Neural cell (in vitro differentiated cells): ENCODE data around the gene SHANK1. TPM values are rescaled to one million over a fixed set of nuclear protein-coding genes. Genes with fewer than 3 reads are reported as not detected.

Experiments
- H2AFZ ChIP-seq: fragments of 200-600, 300-800 bp; sonication (generic), shearing (Covaris generic); 2 replicates; pipeline ENCODE4 v1.6.0; 2014; ENCODE audit warnings: low read depth, mild to moderate bottlenecking, antibody characterized with exemption, low read length, moderate library complexity
- H3F3A ChIP-seq: fragments of 200-600 bp; shearing (Covaris generic); 2 replicates; pipeline ENCODE4 v1.6.1; 2016; ENCODE audit warnings: mild to moderate bottlenecking, moderate library complexity, mixed read lengths, antibody characterized with exemption, low read length; ENCODE audit not compliant: insufficient read depth, poor library complexity, severe bottlenecking
- H3K27ac ChIP-seq: fragments of 200-600, 300-800 bp; sonication (generic), shearing (Covaris generic); 2 replicates; pipeline ENCODE4 v1.5.1; 2014; ENCODE audit warnings: mild to moderate bottlenecking, low read length, moderate library complexity
- H3K27me3 ChIP-seq: fragments of 300-800, 200-600 bp; sonication (generic), shearing (Covaris generic); 2 replicates; pipeline ENCODE4 v1.6.0; 2014; ENCODE audit warnings: mild to moderate bottlenecking, low read depth, low read length, moderate library complexity; ENCODE audit not compliant: insufficient read depth
- H3K36me3 ChIP-seq: fragments of 300-800, 200-600 bp; sonication (generic), shearing (Covaris generic); 2 replicates; pipeline ENCODE4 v1.5.1; 2014; ENCODE audit warnings: mild to moderate bottlenecking, antibody characterized with exemption, low read length, moderate library complexity; ENCODE audit not compliant: insufficient read depth
- H3K4me2 ChIP-seq: fragments of 300-800, 200-600 bp; sonication (generic), shearing (Covaris generic); 2 replicates; pipeline ENCODE4 v1.6.0; 2014; ENCODE audit warnings: mild to moderate bottlenecking, low read length
- H3K4me3 ChIP-seq: fragments of 300-800, 200-600 bp; sonication (generic), shearing (Covaris generic); 2 replicates; pipeline ENCODE4 v1.5.1; 2014; ENCODE audit warnings: mild to moderate bottlenecking, low read length, moderate library complexity
- H3K79me2 ChIP-seq: fragments of 200-600 bp; shearing (Covaris generic); replicated peaks from 2 replicates; pipeline ENCODE4 v1.6.0; 2014; ENCODE audit warnings: mild to moderate bottlenecking, low read length, moderate library complexity; ENCODE audit not compliant: insufficient read depth
- H3K9ac ChIP-seq: fragments of 300-800, 200-600 bp; sonication (generic), shearing (Covaris generic); 2 replicates; pipeline ENCODE4 v1.6.1; 2016; ENCODE audit warnings: mild to moderate bottlenecking, low read length, mixed read lengths
- H3K9me2 ChIP-seq: fragments of 200-600 bp; shearing (Covaris generic); 2 replicates; pipeline ENCODE4 v1.6.1; 2016; ENCODE audit warnings: mild to moderate bottlenecking, low read length, mixed read lengths; ENCODE audit not compliant: insufficient read depth
- H3K9me3 ChIP-seq: fragments of 200-600, 300-800 bp; sonication (generic), shearing (Covaris generic); 2 replicates; pipeline ENCODE4 v1.6.1; 2016; ENCODE audit warnings: mild to moderate bottlenecking, mixed run types, low read length, moderate library complexity, mixed read lengths
- H4K20me1 ChIP-seq: fragments of 200-600 bp; shearing (Covaris generic); 2 replicates; pipeline ENCODE4 v1.6.1; 2016; ENCODE audit warnings: mild to moderate bottlenecking, mixed run types; ENCODE audit not compliant: insufficient read depth
- EP300 ChIP-seq: fragments of 450-650 bp; conservative IDR thresholded peaks from 2 replicates; pipeline ENCODE4 v1.6.1; 2014; ENCODE audit warnings: antibody characterized with exemption, mild to moderate bottlenecking, moderate library complexity; ENCODE audit not compliant: poor library complexity, severe bottlenecking
- EZH2 ChIP-seq: fragments of 200-600, 300-800 bp; shearing (Covaris generic), sonication (generic); IDR thresholded peaks from 2 replicates; pipeline ENCODE4 v1.6.1; 2014; ENCODE audit warnings: antibody characterized with exemption, low read length, borderline replicate concordance, mild to moderate bottlenecking; ENCODE audit not compliant: insufficient read depth, poor library complexity, severe bottlenecking
- MXI1 ChIP-seq: fragments of 450-650 bp; conservative IDR thresholded peaks from 2 replicates; pipeline ENCODE4 v1.6.1; 2014; ENCODE audit warnings: antibody characterized with exemption, mild to moderate bottlenecking; ENCODE audit not compliant: poor library complexity, severe bottlenecking
- POLR2AphosphoS5 ChIP-seq: IDR thresholded peaks from 2 replicates; pipeline ENCODE4 v1.6.1; 2012
- RAD21 ChIP-seq: fragments of 450-650 bp; conservative IDR thresholded peaks from 2 replicates; pipeline ENCODE4 v1.6.1; 2014; ENCODE audit warnings: antibody characterized with exemption, mild to moderate bottlenecking, moderate library complexity
- SMC3 ChIP-seq: fragments of 450-650 bp; conservative IDR thresholded peaks from 2 replicates; pipeline ENCODE4 v1.6.1; 2014; ENCODE audit warnings: antibody characterized with exemption, mild to moderate bottlenecking, moderate library complexity; ENCODE audit not compliant: poor library complexity
- TAF1 ChIP-seq: IDR thresholded peaks from 2 replicates; pipeline ENCODE4 v1.6.1; 2012; ENCODE audit warnings: low read depth
- polyA plus RNA-seq: library from polyadenylated mRNA; depleted of rRNA; stranded (reverse); fragments of >200 nt; gene quantifications from 2 replicates; pipeline ENCODE4 v1.2.3, GENCODE V29; 2014
- TF ChIP-seq, protein P1 (sequence below): IDR thresholded peaks from 2 replicates; pipeline ENCODE4 v1.6.1; 2012; ENCODE audit warnings: borderline replicate concordance
- TF ChIP-seq, protein P2 (sequence below): fragments of 450-650 bp; IDR thresholded peaks from 2 replicates; pipeline ENCODE4 v1.5.1; 2014; ENCODE audit warnings: antibody characterized with exemption, mild to moderate bottlenecking, moderate library complexity; ENCODE audit not compliant: poor library complexity, severe bottlenecking

Gene SHANK1
- polyA plus RNA-seq, 1 donor from 2014 or later = 7.9 TPM

DNA sequence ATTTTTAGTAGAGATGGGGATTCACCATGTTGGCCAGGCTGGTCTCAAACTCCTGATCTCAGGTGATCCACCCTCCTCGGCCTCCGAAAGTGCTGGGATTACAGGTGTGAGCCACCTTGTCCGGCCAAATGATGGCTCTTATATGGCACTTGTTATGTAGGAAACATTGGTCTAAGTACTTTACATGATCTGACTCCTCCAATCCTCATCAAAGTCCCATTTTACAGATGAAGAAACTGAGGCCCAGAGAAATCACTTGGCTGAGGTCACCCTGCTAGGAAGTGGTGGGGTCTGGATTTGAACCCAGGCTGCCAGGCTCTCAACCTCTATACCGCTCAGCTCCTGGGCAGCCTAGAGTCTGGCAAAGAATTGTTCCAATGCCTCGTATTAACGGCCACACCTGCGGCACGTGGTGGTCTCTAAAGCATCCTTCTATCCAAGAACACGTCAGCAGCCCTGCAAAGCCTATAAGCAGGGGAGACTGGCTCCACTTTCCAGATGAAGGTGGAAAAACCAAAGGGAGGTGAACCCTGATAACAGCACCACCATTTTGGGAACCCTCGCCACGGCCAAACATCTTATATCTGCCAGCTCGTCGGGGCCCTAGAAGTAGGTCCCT is 18.1 kb downstream of the SHANK1 start:
- TF ChIP-seq TAF1 = no peak
- TF ChIP-seq MXI1 = no peak
- TF ChIP-seq, protein P1, sequence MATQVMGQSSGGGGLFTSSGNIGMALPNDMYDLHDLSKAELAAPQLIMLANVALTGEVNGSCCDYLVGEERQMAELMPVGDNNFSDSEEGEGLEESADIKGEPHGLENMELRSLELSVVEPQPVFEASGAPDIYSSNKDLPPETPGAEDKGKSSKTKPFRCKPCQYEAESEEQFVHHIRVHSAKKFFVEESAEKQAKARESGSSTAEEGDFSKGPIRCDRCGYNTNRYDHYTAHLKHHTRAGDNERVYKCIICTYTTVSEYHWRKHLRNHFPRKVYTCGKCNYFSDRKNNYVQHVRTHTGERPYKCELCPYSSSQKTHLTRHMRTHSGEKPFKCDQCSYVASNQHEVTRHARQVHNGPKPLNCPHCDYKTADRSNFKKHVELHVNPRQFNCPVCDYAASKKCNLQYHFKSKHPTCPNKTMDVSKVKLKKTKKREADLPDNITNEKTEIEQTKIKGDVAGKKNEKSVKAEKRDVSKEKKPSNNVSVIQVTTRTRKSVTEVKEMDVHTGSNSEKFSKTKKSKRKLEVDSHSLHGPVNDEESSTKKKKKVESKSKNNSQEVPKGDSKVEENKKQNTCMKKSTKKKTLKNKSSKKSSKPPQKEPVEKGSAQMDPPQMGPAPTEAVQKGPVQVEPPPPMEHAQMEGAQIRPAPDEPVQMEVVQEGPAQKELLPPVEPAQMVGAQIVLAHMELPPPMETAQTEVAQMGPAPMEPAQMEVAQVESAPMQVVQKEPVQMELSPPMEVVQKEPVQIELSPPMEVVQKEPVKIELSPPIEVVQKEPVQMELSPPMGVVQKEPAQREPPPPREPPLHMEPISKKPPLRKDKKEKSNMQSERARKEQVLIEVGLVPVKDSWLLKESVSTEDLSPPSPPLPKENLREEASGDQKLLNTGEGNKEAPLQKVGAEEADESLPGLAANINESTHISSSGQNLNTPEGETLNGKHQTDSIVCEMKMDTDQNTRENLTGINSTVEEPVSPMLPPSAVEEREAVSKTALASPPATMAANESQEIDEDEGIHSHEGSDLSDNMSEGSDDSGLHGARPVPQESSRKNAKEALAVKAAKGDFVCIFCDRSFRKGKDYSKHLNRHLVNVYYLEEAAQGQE = no peak
- no peak for TF ChIP-seq POLR2AphosphoS5
- TF ChIP-seq SMC3 = no peak
- TF ChIP-seq EP300 = no peak
- TF ChIP-seq EZH2 = no peak
- TF ChIP-seq RAD21 = no peak
- TF ChIP-seq, protein P2, sequence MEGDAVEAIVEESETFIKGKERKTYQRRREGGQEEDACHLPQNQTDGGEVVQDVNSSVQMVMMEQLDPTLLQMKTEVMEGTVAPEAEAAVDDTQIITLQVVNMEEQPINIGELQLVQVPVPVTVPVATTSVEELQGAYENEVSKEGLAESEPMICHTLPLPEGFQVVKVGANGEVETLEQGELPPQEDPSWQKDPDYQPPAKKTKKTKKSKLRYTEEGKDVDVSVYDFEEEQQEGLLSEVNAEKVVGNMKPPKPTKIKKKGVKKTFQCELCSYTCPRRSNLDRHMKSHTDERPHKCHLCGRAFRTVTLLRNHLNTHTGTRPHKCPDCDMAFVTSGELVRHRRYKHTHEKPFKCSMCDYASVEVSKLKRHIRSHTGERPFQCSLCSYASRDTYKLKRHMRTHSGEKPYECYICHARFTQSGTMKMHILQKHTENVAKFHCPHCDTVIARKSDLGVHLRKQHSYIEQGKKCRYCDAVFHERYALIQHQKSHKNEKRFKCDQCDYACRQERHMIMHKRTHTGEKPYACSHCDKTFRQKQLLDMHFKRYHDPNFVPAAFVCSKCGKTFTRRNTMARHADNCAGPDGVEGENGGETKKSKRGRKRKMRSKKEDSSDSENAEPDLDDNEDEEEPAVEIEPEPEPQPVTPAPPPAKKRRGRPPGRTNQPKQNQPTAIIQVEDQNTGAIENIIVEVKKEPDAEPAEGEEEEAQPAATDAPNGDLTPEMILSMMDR = no peak

DNA sequence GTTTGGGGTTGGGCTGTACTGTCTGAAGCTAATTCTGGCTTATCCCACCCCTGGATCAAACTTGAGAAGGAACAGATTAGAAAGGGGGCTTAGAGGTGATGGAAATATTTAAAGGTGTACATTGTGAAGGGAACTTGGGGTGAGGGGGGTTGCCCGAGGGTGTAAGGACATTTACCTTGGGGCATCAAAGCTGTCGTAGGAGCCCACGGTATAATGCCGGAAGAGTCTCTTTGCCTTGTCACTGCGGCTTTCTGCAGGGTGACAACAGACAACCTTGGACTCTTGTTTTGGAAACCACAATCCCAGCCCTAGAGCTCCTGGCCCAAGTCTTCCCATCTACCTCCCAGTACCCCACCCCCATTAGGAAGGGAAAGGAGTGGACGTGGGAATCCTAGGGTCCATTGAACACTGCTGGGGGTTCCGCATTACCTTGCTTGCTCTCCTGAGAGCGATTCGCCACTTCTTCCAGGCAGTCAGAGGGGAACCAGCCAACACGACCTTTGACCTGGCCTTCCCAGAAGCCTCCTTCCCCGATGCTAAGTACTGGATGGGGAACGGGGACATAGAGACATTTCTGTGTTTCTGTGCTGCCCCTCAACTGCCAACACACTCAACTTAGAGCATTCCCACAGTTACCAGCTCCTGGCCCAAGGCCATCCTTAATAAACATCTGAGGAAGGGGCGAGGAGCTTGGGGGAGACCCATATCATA is 22.0 kb downstream of the SHANK1 start:
- peaks cover 7% of the 10 kb centered on the region for H3K79me2 ChIP-seq
- no peaks in the 10 kb centered on the region for H4K20me1 ChIP-seq
- no peak overlapping the region for H3K9ac ChIP-seq
- no peaks in the 10 kb centered on the region for H3F3A ChIP-seq
- H2AFZ ChIP-seq = no peak overlapping the region
- H3K27me3 ChIP-seq = no peaks in the 10 kb centered on the region
- no peak overlapping the region for H3K27ac ChIP-seq
- no peaks in the 10 kb centered on the region for H3K36me3 ChIP-seq
- TF ChIP-seq, protein P1 = no peak
- TF ChIP-seq EP300 (no peak), SMC3 (no peak), EZH2 (no peak), RAD21 (no peak), TAF1 (no peak)
- H3K9me2 ChIP-seq = no peaks in the 10 kb centered on the region
- no peaks in the 10 kb centered on the region for H3K9me3 ChIP-seq
- no peak overlapping the region for H3K4me3 ChIP-seq
- no peak overlapping the region for H3K4me2 ChIP-seq

More for the DNA sequence above, 18.1 kb downstream of the SHANK1 start:
- Histone ChIP-seq H3K9me3 (no peaks in the 10 kb centered on the region), H2AFZ (no peak overlapping the region), H4K20me1 (no peaks in the 10 kb centered on the region), H3K27ac (no peak overlapping the region), H3K4me3 (no peak overlapping the region), H3K36me3 (no peaks in the 10 kb centered on the region), H3K4me2 (no peak overlapping the region), H3K27me3 (no peaks in the 10 kb centered on the region), H3K9me2 (no peaks in the 10 kb centered on the region), H3K9ac (no peak overlapping the region), H3K79me2 (no peaks in the 10 kb centered on the region), H3F3A (no peaks in the 10 kb centered on the region)
